ENCODE measurements around the gene WIPF2. TPM values are rescaled to one million over a fixed set of nuclear protein-coding genes. Genes with fewer than 3 reads are reported as not detected.

WIPF2 gene
- 10 to 100 TPM; 11.1 to 14.6 (median 13.5) TPM for total RNA-seq
- polyA plus RNA-seq: 8.2 TPM
- long read RNA-seq, donor 1, transcript WIPF2-205 (3 exons, 554 nt): major isoform, 16 of 31 reads
- long read RNA-seq, donor 1, partial matches to known transcripts: 6 of 31 reads
- long read RNA-seq, donor 1, other reads (novel, unspliced or antisense): 8 of 31 reads
- long read RNA-seq, donor 2, partial matches to known transcripts: 2 of 10 reads
- long read RNA-seq, donor 2, other reads (novel, unspliced or antisense): 6 of 10 reads
- long read RNA-seq, donor 3, full-length matches to known transcripts: 8 of 13 reads
- long read RNA-seq, donor 3, partial matches to known transcripts: 1 of 13 reads
- long read RNA-seq, donor 3, other reads (novel, unspliced or antisense): 4 of 13 reads
- long read RNA-seq, donor 4, full-length matches to known transcripts: 5 of 10 reads
- long read RNA-seq, donor 4, partial matches to known transcripts: 1 of 10 reads
- long read RNA-seq, donor 4, other reads (novel, unspliced or antisense): 4 of 10 reads

GRCh38 chr17:40218740-40219593 lies at the start of gene WIPF2:
Gene WIPF2 (plus strand): TSS chr17:40219304. CDS start chr17:40256460, 37,156 bp downstream.
- intact Hi-C loops (cut with DNase I): no loop called here
- H3K4me1 ChIP-seq (ENCODE audit: control insufficient read depth, insufficient read depth, low read length): peaks cover 3% of the 10 kb centered on the region
- no peaks in the 10 kb centered on the region for H3K9me3 ChIP-seq (ENCODE audit: control insufficient read depth, low read length)
- H3K4me3 ChIP-seq (ENCODE audit: low read length): peak within 1 kb of the TSS; percentile 97
- DNase-seq (peak; percentile 98), ATAC-seq (peak; percentile 98 to 99)
- H3K27me3 ChIP-seq (ENCODE audit: control insufficient read depth, insufficient read depth): no peaks in the 10 kb centered on the region
- peak within 1 kb of the TSS; percentile 93 for H3K27ac ChIP-seq (ENCODE audit: low read length)
- WGBS: 1% methylated on average over 59 of the region's 59 CpGs

GRCh38 chr17:40170325-40170724 lies 48.8 kb upstream of the WIPF2 start:
- 89% methylated on average over 2 of the region's 2 CpGs for WGBS
- Histone ChIP-seq H3K4me3 (ENCODE audit: low read length) (no peak overlapping the region), H3K27ac (ENCODE audit: low read length) (no peak overlapping the region), H3K27me3 (ENCODE audit: control insufficient read depth, insufficient read depth) (no peaks in the 10 kb centered on the region), H3K9me3 (ENCODE audit: control insufficient read depth, low read length) (no peaks in the 10 kb centered on the region), H3K4me1 (ENCODE audit: control insufficient read depth, insufficient read depth, low read length) (no peaks in the 10 kb centered on the region)
- no peak for DNase-seq
- intact Hi-C loops (cut with DNase I): no loop called here
- ATAC-seq: no peak

GRCh38 chr17:40171750-40172149 lies 47.4 kb upstream of the WIPF2 start:
- H3K4me3 ChIP-seq (ENCODE audit: low read length): no peak overlapping the region
- no peaks in the 10 kb centered on the region for H3K4me1 ChIP-seq (ENCODE audit: control insufficient read depth, insufficient read depth, low read length)
- DNase-seq (no peak), ATAC-seq (no peak)
- H3K27me3 ChIP-seq (ENCODE audit: control insufficient read depth, insufficient read depth): no peaks in the 10 kb centered on the region
- whole genome bisulfite sequencing: 90% methylated on average over 1 of the region's 1 CpG
- H3K9me3 ChIP-seq (ENCODE audit: control insufficient read depth, low read length): no peaks in the 10 kb centered on the region
- H3K27ac ChIP-seq (ENCODE audit: low read length): no peak overlapping the region
- intact Hi-C loops (cut with DNase I): no loop called here

GRCh38 chr17:40173091-40173777 lies 45.9 kb upstream of the WIPF2 start:
- intact Hi-C loops (cut with DNase I): no loop called here
- DNase-seq: no peak
- no peak for ATAC-seq
- Histone ChIP-seq H3K27me3 (ENCODE audit: control insufficient read depth, insufficient read depth) (no peaks in the 10 kb centered on the region), H3K27ac (ENCODE audit: low read length) (no peak overlapping the region), H3K9me3 (ENCODE audit: control insufficient read depth, low read length) (no peaks in the 10 kb centered on the region), H3K4me3 (ENCODE audit: low read length) (no peak overlapping the region), H3K4me1 (ENCODE audit: control insufficient read depth, insufficient read depth, low read length) (no peaks in the 10 kb centered on the region)
- 89% methylated on average over 4 of the region's 4 CpGs for WGBS

GRCh38 chr17:40173778-40174135 lies 45.3 kb upstream of the WIPF2 start:
- no peaks in the 10 kb centered on the region for H3K4me1 ChIP-seq (ENCODE audit: control insufficient read depth, insufficient read depth, low read length)
- H3K27ac ChIP-seq (ENCODE audit: low read length): no peak overlapping the region
- H3K27me3 ChIP-seq (ENCODE audit: control insufficient read depth, insufficient read depth): no peaks in the 10 kb centered on the region
- ATAC-seq (no peak), DNase-seq (no peak)
- 73% methylated on average over 3 of the region's 3 CpGs for WGBS
- no peak overlapping the region for H3K4me3 ChIP-seq (ENCODE audit: low read length)
- intact Hi-C loops (cut with DNase I): no loop called here
- H3K9me3 ChIP-seq (ENCODE audit: control insufficient read depth, low read length): no peaks in the 10 kb centered on the region

- Histone ChIP-seq H3K9me3 (ENCODE audit: control insufficient read depth, low read length) (no peaks in the 10 kb centered on the region), H3K4me3 (ENCODE audit: low read length) (no peak overlapping the region), H3K27me3 (ENCODE audit: control insufficient read depth, insufficient read depth) (no peaks in the 10 kb centered on the region), H3K4me1 (ENCODE audit: control insufficient read depth, insufficient read depth, low read length) (no peaks in the 10 kb centered on the region), H3K27ac (ENCODE audit: low read length) (no peak overlapping the region)
- ATAC-seq (no peak), DNase-seq (no peak)
- 91% methylated on average over 1 of the region's 1 CpG for WGBS
- intact Hi-C loops (cut with DNase I): no loop called here
Observed at GRCh38 chr17:40174514-40174913, 44.6 kb upstream of the WIPF2 start.

GRCh38 chr17:40175928-40176753 lies 43.0 kb upstream of the WIPF2 start:
- intact Hi-C loops (cut with DNase I): no loop called here

GRCh38 chr17:40176754-40177110 lies 42.4 kb upstream of the WIPF2 start:
- Histone ChIP-seq H3K27ac (ENCODE audit: low read length) (no peak overlapping the region), H3K9me3 (ENCODE audit: control insufficient read depth, low read length) (no peaks in the 10 kb centered on the region), H3K4me3 (ENCODE audit: low read length) (no peak overlapping the region), H3K4me1 (ENCODE audit: control insufficient read depth, insufficient read depth, low read length) (no peaks in the 10 kb centered on the region), H3K27me3 (ENCODE audit: control insufficient read depth, insufficient read depth) (no peaks in the 10 kb centered on the region)
- intact Hi-C loops (cut with DNase I): no loop called here
- DNase-seq (no peak), ATAC-seq (peak in 1 of 2 donors; percentile 7)
- 84% methylated on average over 2 of the region's 2 CpGs for WGBS

More at GRCh38 chr17:40175928-40176753, 43.0 kb upstream of the WIPF2 start:
- no peaks in the 10 kb centered on the region for H3K9me3 ChIP-seq (ENCODE audit: control insufficient read depth, low read length)
- no peak overlapping the region for H3K27ac ChIP-seq (ENCODE audit: low read length)
- ATAC-seq (no peak), DNase-seq (no peak)
- H3K4me1 ChIP-seq (ENCODE audit: control insufficient read depth, insufficient read depth, low read length): no peaks in the 10 kb centered on the region
- no peaks in the 10 kb centered on the region for H3K27me3 ChIP-seq (ENCODE audit: control insufficient read depth, insufficient read depth)
- 92% methylated on average over 7 of the region's 7 CpGs for WGBS
- no peak overlapping the region for H3K4me3 ChIP-seq (ENCODE audit: low read length)

GRCh38 chr17:40177275-40177874 lies 41.7 kb upstream of the WIPF2 start, which contains the start of gene RAPGEFL1:
Gene RAPGEFL1 (plus strand): TSS chr17:40177470. CDS start chr17:40177862, 392 bp downstream.
- Histone ChIP-seq H3K9me3 (ENCODE audit: control insufficient read depth, low read length) (no peaks in the 10 kb centered on the region), H3K4me1 (ENCODE audit: control insufficient read depth, insufficient read depth, low read length) (no peaks in the 10 kb centered on the region), H3K4me3 (ENCODE audit: low read length) (peak within 1 kb of the TSS; percentile 56), H3K27ac (ENCODE audit: low read length) (no peak within 1 kb of the TSS), H3K27me3 (ENCODE audit: control insufficient read depth, insufficient read depth) (no peaks in the 10 kb centered on the region)
- peak; percentile 84 to 88 for ATAC-seq
- under 1% methylated on average over 57 of the region's 57 CpGs for WGBS
- peak; percentile 80 to 93 (median 92) for DNase-seq
- intact Hi-C loops (cut with DNase I): no loop called here
